ENCODE measurements around the gene PMF1.

Gene PMF1

GRCh38 chr1:156258859-156259258 is 46.1 kb downstream of the PMF1 start:
- Histone ChIP-seq H3K4me1 (ENCODE audit: insufficient read depth, insufficient read length) (no peaks in the 10 kb centered on the region), H3K9me3 (ENCODE audit: insufficient read depth, low read length) (no peaks in the 10 kb centered on the region), H3K4me3 (ENCODE audit: insufficient read length, low read depth) (no peak overlapping the region), H3K36me3 (ENCODE audit: insufficient read depth, insufficient read length, low read length) (peaks cover 90% of the 10 kb centered on the region), H3K27me3 (ENCODE audit: insufficient read depth, insufficient read length) (no peaks in the 10 kb centered on the region), H3K9ac (ENCODE audit: insufficient read length, low read depth) (no peak overlapping the region)
- DNase-seq (ENCODE audit: low read depth, low spot score): no peak
- TF ChIP-seq ZNF274 (IDR thresholded peaks at IDR 0.05; ENCODE audit: low read depth, low read length) (no peak), SUZ12 (IDR thresholded peaks at IDR 0.05; ENCODE audit: extremely low read depth, insufficient read depth, insufficient read length) (no peak), YY1 (IDR thresholded peaks at IDR 0.05; ENCODE audit: insufficient read depth, insufficient read length) (no peak)

GRCh38 chr1:156259805-156260204 is 47.0 kb downstream of the PMF1 start:
- Histone ChIP-seq H3K9me3 (ENCODE audit: insufficient read depth, low read length) (no peaks in the 10 kb centered on the region), H3K27me3 (ENCODE audit: insufficient read depth, insufficient read length) (no peaks in the 10 kb centered on the region), H3K36me3 (ENCODE audit: insufficient read depth, insufficient read length, low read length) (peaks cover 88% of the 10 kb centered on the region), H3K4me3 (ENCODE audit: insufficient read length, low read depth) (no peak overlapping the region), H3K4me1 (ENCODE audit: insufficient read depth, insufficient read length) (no peaks in the 10 kb centered on the region), H3K9ac (ENCODE audit: insufficient read length, low read depth) (no peak overlapping the region)
- TF ChIP-seq ZNF274 (IDR thresholded peaks at IDR 0.05; ENCODE audit: low read depth, low read length): no peak
- TF ChIP-seq YY1 (IDR thresholded peaks at IDR 0.05; ENCODE audit: insufficient read depth, insufficient read length): no peak
- TF ChIP-seq SUZ12 (IDR thresholded peaks at IDR 0.05; ENCODE audit: extremely low read depth, insufficient read depth, insufficient read length): no peak
- DNase-seq (ENCODE audit: low read depth, low spot score): no peak

GRCh38 chr1:156260896-156261295 is 48.1 kb downstream of the PMF1 start:
- TF ChIP-seq YY1 (IDR thresholded peaks at IDR 0.05; ENCODE audit: insufficient read depth, insufficient read length) (no peak), ZNF274 (IDR thresholded peaks at IDR 0.05; ENCODE audit: low read depth, low read length) (no peak), SUZ12 (IDR thresholded peaks at IDR 0.05; ENCODE audit: extremely low read depth, insufficient read depth, insufficient read length) (no peak)
- H3K36me3 ChIP-seq (ENCODE audit: insufficient read depth, insufficient read length, low read length): peaks cover 91% of the 10 kb centered on the region
- H3K9ac ChIP-seq (ENCODE audit: insufficient read length, low read depth): no peak overlapping the region

GRCh38 chr1:156262461-156263287 is 49.9 kb downstream of the PMF1 start:
- Histone ChIP-seq H3K36me3 (ENCODE audit: insufficient read depth, insufficient read length, low read length) (peaks cover 93% of the 10 kb centered on the region), H3K4me1 (ENCODE audit: insufficient read depth, insufficient read length) (no peaks in the 10 kb centered on the region), H3K9me3 (ENCODE audit: insufficient read depth, low read length) (no peaks in the 10 kb centered on the region), H3K4me3 (ENCODE audit: insufficient read length, low read depth) (no peak overlapping the region), H3K9ac (ENCODE audit: insufficient read length, low read depth) (no peak overlapping the region), H3K27me3 (ENCODE audit: insufficient read depth, insufficient read length) (no peaks in the 10 kb centered on the region)
- no peak for DNase-seq (ENCODE audit: low read depth, low spot score)
- no peak for TF ChIP-seq SUZ12 (IDR thresholded peaks at IDR 0.05; ENCODE audit: extremely low read depth, insufficient read depth, insufficient read length)
- TF ChIP-seq ZNF274 (IDR thresholded peaks at IDR 0.05; ENCODE audit: low read depth, low read length): no peak
- no peak for TF ChIP-seq YY1 (IDR thresholded peaks at IDR 0.05; ENCODE audit: insufficient read depth, insufficient read length)

More at GRCh38 chr1:156260896-156261295, 48.1 kb downstream of the PMF1 start:
- no peak for DNase-seq (ENCODE audit: low read depth, low spot score)
- no peaks in the 10 kb centered on the region for H3K27me3 ChIP-seq (ENCODE audit: insufficient read depth, insufficient read length)
- H3K4me1 ChIP-seq (ENCODE audit: insufficient read depth, insufficient read length): no peaks in the 10 kb centered on the region
- no peak overlapping the region for H3K4me3 ChIP-seq (ENCODE audit: insufficient read length, low read depth)
- H3K9me3 ChIP-seq (ENCODE audit: insufficient read depth, low read length): no peaks in the 10 kb centered on the region

GRCh38 chr1:156263288-156263655 is 50.5 kb downstream of the PMF1 start:
- TF ChIP-seq SUZ12 (IDR thresholded peaks at IDR 0.05; ENCODE audit: extremely low read depth, insufficient read depth, insufficient read length) (no peak), YY1 (IDR thresholded peaks at IDR 0.05; ENCODE audit: insufficient read depth, insufficient read length) (no peak), ZNF274 (IDR thresholded peaks at IDR 0.05; ENCODE audit: low read depth, low read length) (no peak)
- Histone ChIP-seq H3K9me3 (ENCODE audit: insufficient read depth, low read length) (no peaks in the 10 kb centered on the region), H3K4me3 (ENCODE audit: insufficient read length, low read depth) (no peak overlapping the region), H3K4me1 (ENCODE audit: insufficient read depth, insufficient read length) (no peaks in the 10 kb centered on the region), H3K36me3 (ENCODE audit: insufficient read depth, insufficient read length, low read length) (peaks cover 93% of the 10 kb centered on the region), H3K27me3 (ENCODE audit: insufficient read depth, insufficient read length) (no peaks in the 10 kb centered on the region), H3K9ac (ENCODE audit: insufficient read length, low read depth) (no peak overlapping the region)
- no peak for DNase-seq (ENCODE audit: low read depth, low spot score)

GRCh38 chr1:156266051-156266450 is 53.2 kb downstream of the PMF1 start:
- no peak overlapping the region for H3K4me3 ChIP-seq (ENCODE audit: insufficient read length, low read depth)
- H3K9ac ChIP-seq (ENCODE audit: insufficient read length, low read depth): no peak overlapping the region
- peaks cover 89% of the 10 kb centered on the region for H3K36me3 ChIP-seq (ENCODE audit: insufficient read depth, insufficient read length, low read length)
- no peaks in the 10 kb centered on the region for H3K9me3 ChIP-seq (ENCODE audit: insufficient read depth, low read length)
- TF ChIP-seq SUZ12 (IDR thresholded peaks at IDR 0.05; ENCODE audit: extremely low read depth, insufficient read depth, insufficient read length): no peak
- no peak for TF ChIP-seq YY1 (IDR thresholded peaks at IDR 0.05; ENCODE audit: insufficient read depth, insufficient read length)
- no peak for TF ChIP-seq ZNF274 (IDR thresholded peaks at IDR 0.05; ENCODE audit: low read depth, low read length)
- H3K27me3 ChIP-seq (ENCODE audit: insufficient read depth, insufficient read length): no peaks in the 10 kb centered on the region
- DNase-seq (ENCODE audit: low read depth, low spot score): no peak
- H3K4me1 ChIP-seq (ENCODE audit: insufficient read depth, insufficient read length): no peaks in the 10 kb centered on the region

GRCh38 chr1:156268336-156268735 is 55.5 kb downstream of the PMF1 start:
- no peaks in the 10 kb centered on the region for H3K4me1 ChIP-seq (ENCODE audit: insufficient read depth, insufficient read length)
- H3K27me3 ChIP-seq (ENCODE audit: insufficient read depth, insufficient read length): no peaks in the 10 kb centered on the region
- no peak for DNase-seq (ENCODE audit: low read depth, low spot score)
- no peak overlapping the region for H3K9ac ChIP-seq (ENCODE audit: insufficient read length, low read depth)
- H3K36me3 ChIP-seq (ENCODE audit: insufficient read depth, insufficient read length, low read length): peaks cover 92% of the 10 kb centered on the region
- H3K4me3 ChIP-seq (ENCODE audit: insufficient read length, low read depth): no peak overlapping the region
- TF ChIP-seq YY1 (IDR thresholded peaks at IDR 0.05; ENCODE audit: insufficient read depth, insufficient read length): no peak
- TF ChIP-seq ZNF274 (IDR thresholded peaks at IDR 0.05; ENCODE audit: low read depth, low read length): no peak
- no peak for TF ChIP-seq SUZ12 (IDR thresholded peaks at IDR 0.05; ENCODE audit: extremely low read depth, insufficient read depth, insufficient read length)
- H3K9me3 ChIP-seq (ENCODE audit: insufficient read depth, low read length): no peaks in the 10 kb centered on the region
